PC-3 (cell line): ENCODE measurements around the gene TBX10.

Source experiments
- EZH2 ChIP-seq: fragments of 300-600 bp; sonication (generic); IDR thresholded peaks from one replicate; pipeline ENCODE4 v1.6.1; 2017; ENCODE audit warnings: antibody characterized with exemption, mild to moderate bottlenecking, low read length; ENCODE audit not compliant: unreplicated experiment
- TF ChIP-seq, protein P1 (sequence below): fragments of 300-600 bp; sonication (generic); conservative IDR thresholded peaks from 2 replicates; pipeline ENCODE4 v1.5.1; 2017; ENCODE audit warnings: antibody characterized with exemption, low read depth, mild to moderate bottlenecking, low read length

DNA sequence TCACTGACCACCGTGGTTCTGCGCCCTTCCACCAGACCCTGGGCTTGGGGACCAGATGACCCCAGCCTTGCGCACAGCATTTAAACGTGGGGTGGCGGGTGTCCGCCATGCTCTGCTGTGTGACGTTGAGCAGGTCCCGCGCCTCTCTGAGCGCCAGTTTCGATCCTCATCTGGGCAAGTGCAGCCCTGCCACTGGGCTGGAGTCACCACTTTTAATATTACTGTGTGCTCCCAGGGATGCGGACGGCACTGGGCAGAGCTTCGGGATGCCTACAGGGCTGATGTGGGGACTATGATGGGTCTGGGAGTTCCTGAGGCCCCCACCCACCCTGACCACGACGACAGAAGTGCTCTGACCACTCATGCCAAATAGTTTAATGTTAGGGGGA is 8.6 kb downstream of the TBX10 start:
- TF ChIP-seq, protein P1, sequence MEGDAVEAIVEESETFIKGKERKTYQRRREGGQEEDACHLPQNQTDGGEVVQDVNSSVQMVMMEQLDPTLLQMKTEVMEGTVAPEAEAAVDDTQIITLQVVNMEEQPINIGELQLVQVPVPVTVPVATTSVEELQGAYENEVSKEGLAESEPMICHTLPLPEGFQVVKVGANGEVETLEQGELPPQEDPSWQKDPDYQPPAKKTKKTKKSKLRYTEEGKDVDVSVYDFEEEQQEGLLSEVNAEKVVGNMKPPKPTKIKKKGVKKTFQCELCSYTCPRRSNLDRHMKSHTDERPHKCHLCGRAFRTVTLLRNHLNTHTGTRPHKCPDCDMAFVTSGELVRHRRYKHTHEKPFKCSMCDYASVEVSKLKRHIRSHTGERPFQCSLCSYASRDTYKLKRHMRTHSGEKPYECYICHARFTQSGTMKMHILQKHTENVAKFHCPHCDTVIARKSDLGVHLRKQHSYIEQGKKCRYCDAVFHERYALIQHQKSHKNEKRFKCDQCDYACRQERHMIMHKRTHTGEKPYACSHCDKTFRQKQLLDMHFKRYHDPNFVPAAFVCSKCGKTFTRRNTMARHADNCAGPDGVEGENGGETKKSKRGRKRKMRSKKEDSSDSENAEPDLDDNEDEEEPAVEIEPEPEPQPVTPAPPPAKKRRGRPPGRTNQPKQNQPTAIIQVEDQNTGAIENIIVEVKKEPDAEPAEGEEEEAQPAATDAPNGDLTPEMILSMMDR, result no peak; the same call in 1 of the 2 replicates
- TF ChIP-seq EZH2, result no peak
